ENCODE results near the gene CLEC1A.

DNA sequence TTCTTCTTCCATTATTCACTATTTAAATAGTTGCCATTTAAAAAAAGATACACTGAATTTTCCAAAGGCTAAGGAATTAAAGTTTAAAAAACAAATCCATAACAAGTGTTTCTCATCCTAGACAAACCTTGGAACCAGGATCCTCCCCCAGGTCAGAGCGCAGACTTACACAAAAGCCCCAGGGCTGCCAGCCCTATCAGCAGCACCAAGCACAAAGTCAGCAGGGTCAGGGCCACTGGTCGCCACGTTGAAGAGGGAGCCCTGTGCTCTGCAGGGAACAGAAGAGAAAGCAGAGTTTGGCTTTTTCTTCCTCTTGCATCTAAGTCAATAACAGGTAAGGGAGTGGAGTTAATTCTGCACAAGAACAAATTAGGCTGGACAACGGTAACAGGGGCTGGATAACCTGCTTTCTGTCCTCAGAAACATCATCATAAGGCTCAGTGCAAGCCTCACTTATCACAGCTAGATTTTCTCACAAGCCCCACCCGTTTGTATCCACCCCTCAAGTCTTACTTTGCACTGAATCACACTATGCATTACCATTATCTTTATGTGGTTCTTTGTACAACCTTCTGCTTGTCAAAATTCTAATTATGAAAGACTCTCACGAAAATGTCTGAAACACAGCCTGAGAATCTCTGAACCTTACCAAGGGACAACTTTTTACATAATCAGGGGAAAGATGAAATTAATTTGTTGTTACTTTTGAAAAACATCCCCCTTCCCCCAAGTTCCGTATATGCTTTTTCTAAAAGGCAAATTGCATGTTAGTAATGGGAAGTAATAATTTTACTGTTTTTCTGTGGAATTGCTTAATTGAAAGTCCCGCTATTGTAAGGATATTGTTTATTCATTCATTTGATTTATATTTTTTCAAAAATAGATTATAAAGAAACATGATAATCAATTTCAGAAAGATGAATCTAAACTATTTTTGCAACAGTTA lies 9.6 kb downstream of the CLEC1A start:
- TF ChIP-seq, protein P1, sequence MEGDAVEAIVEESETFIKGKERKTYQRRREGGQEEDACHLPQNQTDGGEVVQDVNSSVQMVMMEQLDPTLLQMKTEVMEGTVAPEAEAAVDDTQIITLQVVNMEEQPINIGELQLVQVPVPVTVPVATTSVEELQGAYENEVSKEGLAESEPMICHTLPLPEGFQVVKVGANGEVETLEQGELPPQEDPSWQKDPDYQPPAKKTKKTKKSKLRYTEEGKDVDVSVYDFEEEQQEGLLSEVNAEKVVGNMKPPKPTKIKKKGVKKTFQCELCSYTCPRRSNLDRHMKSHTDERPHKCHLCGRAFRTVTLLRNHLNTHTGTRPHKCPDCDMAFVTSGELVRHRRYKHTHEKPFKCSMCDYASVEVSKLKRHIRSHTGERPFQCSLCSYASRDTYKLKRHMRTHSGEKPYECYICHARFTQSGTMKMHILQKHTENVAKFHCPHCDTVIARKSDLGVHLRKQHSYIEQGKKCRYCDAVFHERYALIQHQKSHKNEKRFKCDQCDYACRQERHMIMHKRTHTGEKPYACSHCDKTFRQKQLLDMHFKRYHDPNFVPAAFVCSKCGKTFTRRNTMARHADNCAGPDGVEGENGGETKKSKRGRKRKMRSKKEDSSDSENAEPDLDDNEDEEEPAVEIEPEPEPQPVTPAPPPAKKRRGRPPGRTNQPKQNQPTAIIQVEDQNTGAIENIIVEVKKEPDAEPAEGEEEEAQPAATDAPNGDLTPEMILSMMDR (IDR thresholded peaks at IDR 0.05; ENCODE audit: borderline replicate concordance, extremely low read depth, low read length, poor library complexity, severe bottlenecking) = no peak
- TF ChIP-seq EZH2 (IDR thresholded peaks at IDR 0.05; ENCODE audit: borderline replicate concordance, low read depth, low read length, severe bottlenecking) = no peak

Data from DND-41 (cell line).